ENCODE measurements around the gene SFSWAP.

DNA sequence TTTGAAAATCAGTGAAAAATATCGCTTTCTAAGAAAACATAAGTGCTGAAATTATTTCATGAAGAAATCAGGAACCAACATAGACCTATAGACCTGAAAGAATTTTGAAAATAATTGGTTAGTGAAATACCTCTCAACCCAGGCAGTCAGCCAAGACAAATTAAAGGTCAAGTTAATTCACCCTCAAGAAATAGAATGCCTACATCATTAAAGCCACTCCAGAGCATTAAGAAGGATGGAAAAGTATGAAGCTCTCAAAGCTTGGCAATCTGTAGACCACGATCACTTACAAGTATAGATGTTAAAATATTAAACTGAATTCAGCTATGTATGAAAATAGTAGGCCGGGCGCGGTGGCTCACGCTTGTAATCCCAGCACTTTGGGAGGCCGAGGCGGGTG, 48.3 kb downstream of the SFSWAP start:
- TF ChIP-seq, protein P1, sequence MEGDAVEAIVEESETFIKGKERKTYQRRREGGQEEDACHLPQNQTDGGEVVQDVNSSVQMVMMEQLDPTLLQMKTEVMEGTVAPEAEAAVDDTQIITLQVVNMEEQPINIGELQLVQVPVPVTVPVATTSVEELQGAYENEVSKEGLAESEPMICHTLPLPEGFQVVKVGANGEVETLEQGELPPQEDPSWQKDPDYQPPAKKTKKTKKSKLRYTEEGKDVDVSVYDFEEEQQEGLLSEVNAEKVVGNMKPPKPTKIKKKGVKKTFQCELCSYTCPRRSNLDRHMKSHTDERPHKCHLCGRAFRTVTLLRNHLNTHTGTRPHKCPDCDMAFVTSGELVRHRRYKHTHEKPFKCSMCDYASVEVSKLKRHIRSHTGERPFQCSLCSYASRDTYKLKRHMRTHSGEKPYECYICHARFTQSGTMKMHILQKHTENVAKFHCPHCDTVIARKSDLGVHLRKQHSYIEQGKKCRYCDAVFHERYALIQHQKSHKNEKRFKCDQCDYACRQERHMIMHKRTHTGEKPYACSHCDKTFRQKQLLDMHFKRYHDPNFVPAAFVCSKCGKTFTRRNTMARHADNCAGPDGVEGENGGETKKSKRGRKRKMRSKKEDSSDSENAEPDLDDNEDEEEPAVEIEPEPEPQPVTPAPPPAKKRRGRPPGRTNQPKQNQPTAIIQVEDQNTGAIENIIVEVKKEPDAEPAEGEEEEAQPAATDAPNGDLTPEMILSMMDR (IDR thresholded peaks at IDR 0.05), result no peak
- TF ChIP-seq POLR2A (IDR thresholded peaks at IDR 0.05), result no peak

Data from tibial nerve (tissue), 3 donors.